ENCODE results near the gene COASY. TPM values are rescaled to one million over a fixed set of nuclear protein-coding genes. Genes with fewer than 3 reads are reported as not detected.

The COASY gene
- total RNA-seq, 2 donors from 2014 or later = 52.6 to 80.5 TPM

GRCh38 chr17:42613699-42614295 lies 51.8 kb downstream of the COASY start:
- no peak overlapping the region for H3K4me3 ChIP-seq
- H3K27me3 ChIP-seq (replicated peaks; ENCODE audit: insufficient read depth) = no peaks in the 10 kb centered on the region
- intact Hi-C loops (cut with DNase I) = no loop called here
- no peak for DNase-seq (ENCODE audit: low spot score)
- TF ChIP-seq POLR2A (IDR thresholded peaks at IDR 0.05) (no peak), CTCF (IDR thresholded peaks at IDR 0.05) (no peak), POLR2AphosphoS5 (IDR thresholded peaks at IDR 0.05) (no peak)
- H3K9me3 ChIP-seq = no peaks in the 10 kb centered on the region
- H3K4me1 ChIP-seq (replicated peaks) = peaks cover 3% of the 10 kb centered on the region
- H3K36me3 ChIP-seq = peaks cover 0 to 5% of the 10 kb centered on the region in 2 donors
- H3K27ac ChIP-seq = no peak overlapping the region
- 95% methylated on average over 17 of the region's 17 CpGs for WGBS

Small RNA genes within 50 kb of the gene (microRNA-seq; reads per million reads assigned to microRNA genes)
- gene MIR5010 = 5.5 reads per million, percentile 44 among the genes with 10 or more reads in this experiment

Other genes starting within 250 kb of the COASY start
- gene STAT3, start 173.7 kb upstream of the COASY start, total RNA-seq = 100 to 1,000 TPM; 188 to 230 TPM
- 100 to 1,000 TPM; 214 to 220 TPM for gene CAVIN1, start 138.9 kb upstream of the COASY start, total RNA-seq
- 10 to 100 TPM; 78.0 to 80.3 TPM for gene ATP6V0A1, start 103.3 kb upstream of the COASY start, total RNA-seq
- gene NAGLU, start 25.9 kb upstream of the COASY start, total RNA-seq = 100 to 1,000 TPM in 1 of 2 donors, 10 to 100 TPM in 1; 81.5 to 123 TPM
- 10 to 100 TPM in 1 of 2 donors, 1 to 10 TPM in 1; 4.1 to 16.2 TPM for gene HSD17B1, start 9.2 kb upstream of the COASY start, total RNA-seq
- gene MLX, start 5.0 kb downstream of the COASY start, total RNA-seq = 10 to 100 TPM; 28.1 to 52.3 TPM
- gene PSMC3IP, start 15.6 kb downstream of the COASY start, total RNA-seq = 10 to 100 TPM in 1 of 2 donors, 1 to 10 TPM in 1; 2.9 to 11.2 TPM
- gene RETREG3, start 47.2 kb downstream of the COASY start, total RNA-seq = 100 to 1,000 TPM in 1 of 2 donors, 10 to 100 TPM in 1; 92.8 to 126 TPM
- 10 to 100 TPM; 38.7 to 78.4 TPM for gene TUBG1, start 47.5 kb downstream of the COASY start, total RNA-seq
- gene TUBG2, start 97.1 kb downstream of the COASY start, total RNA-seq = 10 to 100 TPM; 36.8 to 57.7 TPM
- gene PLEKHH3, start 114.8 kb downstream of the COASY start, total RNA-seq = 100 to 1,000 TPM in 1 of 2 donors, 10 to 100 TPM in 1; 87.4 to 102 TPM
- 1 to 10 TPM; 1.2 to 10.0 TPM for gene CCR10, start 119.7 kb downstream of the COASY start, total RNA-seq
- gene CNTNAP1, start 120.4 kb downstream of the COASY start, total RNA-seq = 1 to 10 TPM; 1.9 to 9.9 TPM
- gene EZH1, start 182.9 kb downstream of the COASY start, total RNA-seq = 10 to 100 TPM; 28.5 to 61.2 TPM
- 10 to 100 TPM; 16.3 TPM for gene RAMP2, start 199.1 kb downstream of the COASY start, total RNA-seq
- gene VPS25, start 211.3 kb downstream of the COASY start, total RNA-seq = 10 to 100 TPM; 57.4 to 91.8 TPM
- gene WNK4, start 218.5 kb downstream of the COASY start, total RNA-seq = 10 to 100 TPM; 24.7 to 28.9 TPM
- gene COA3, start 236.6 kb downstream of the COASY start, total RNA-seq = 100 to 1,000 TPM in 1 of 2 donors, 10 to 100 TPM in 1; 70.4 to 167 TPM
- 1 to 10 TPM; 1.4 to 7.7 TPM for gene CNTD1, start 236.7 kb downstream of the COASY start, total RNA-seq

All from prostate gland (tissue), 2 donors.